Panc1 (cell line): ENCODE results near the gene HLA-DRB1.

ENCODE experiments used
- POLR2AphosphoS5 ChIP-seq: IDR thresholded peaks from 2 replicates; pipeline ENCODE4 v1.6.1; 2012; ENCODE audit warnings: mild to moderate bottlenecking, low read depth, low read length, moderate library complexity
- REST ChIP-seq, 2 experiments: IDR thresholded peaks; 2 replicates each; pipeline ENCODE4 v1.6.1; 2011 to 2012; ENCODE audit warnings: low read depth in 2 of 2, control low read depth in 1 of 2, low read length in 1 of 2, mild to moderate bottlenecking in 1 of 2, moderate library complexity in 1 of 2; ENCODE audit not compliant: insufficient read depth in 1 of 2
- SIN3A ChIP-seq: IDR thresholded peaks from 2 replicates; pipeline ENCODE4 v1.6.1; 2012; ENCODE audit warnings: low read depth, mild to moderate bottlenecking, low read length, moderate library complexity, borderline replicate concordance; ENCODE audit not compliant: insufficient read depth
- TF ChIP-seq, protein P1 (sequence below): fragments of 450-650 bp; IDR thresholded peaks from 2 replicates; pipeline ENCODE4 v1.5.1; 2017; ENCODE audit warnings: mild to moderate bottlenecking

DNA sequence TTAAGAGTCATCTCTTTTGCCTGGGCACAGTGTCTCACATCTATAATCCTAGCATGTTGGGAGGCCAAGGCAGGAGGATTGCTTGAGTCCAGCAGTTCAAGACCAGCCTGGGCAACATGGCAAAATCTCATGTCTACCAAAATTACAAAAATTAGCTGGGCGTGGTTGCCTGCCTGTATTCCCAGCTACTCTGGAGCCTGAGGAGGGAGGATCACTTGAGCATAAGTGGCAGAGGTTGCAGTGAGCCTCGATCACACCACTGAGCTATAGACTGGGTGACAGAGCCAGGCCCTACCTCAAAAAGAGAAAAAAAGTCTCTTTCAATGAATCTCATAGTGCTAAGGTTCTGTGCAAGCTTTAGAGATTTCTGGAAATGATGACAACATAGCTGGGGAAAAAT, 1.5 kb downstream of the HLA-DRB1 start:
- TF ChIP-seq, protein P1, sequence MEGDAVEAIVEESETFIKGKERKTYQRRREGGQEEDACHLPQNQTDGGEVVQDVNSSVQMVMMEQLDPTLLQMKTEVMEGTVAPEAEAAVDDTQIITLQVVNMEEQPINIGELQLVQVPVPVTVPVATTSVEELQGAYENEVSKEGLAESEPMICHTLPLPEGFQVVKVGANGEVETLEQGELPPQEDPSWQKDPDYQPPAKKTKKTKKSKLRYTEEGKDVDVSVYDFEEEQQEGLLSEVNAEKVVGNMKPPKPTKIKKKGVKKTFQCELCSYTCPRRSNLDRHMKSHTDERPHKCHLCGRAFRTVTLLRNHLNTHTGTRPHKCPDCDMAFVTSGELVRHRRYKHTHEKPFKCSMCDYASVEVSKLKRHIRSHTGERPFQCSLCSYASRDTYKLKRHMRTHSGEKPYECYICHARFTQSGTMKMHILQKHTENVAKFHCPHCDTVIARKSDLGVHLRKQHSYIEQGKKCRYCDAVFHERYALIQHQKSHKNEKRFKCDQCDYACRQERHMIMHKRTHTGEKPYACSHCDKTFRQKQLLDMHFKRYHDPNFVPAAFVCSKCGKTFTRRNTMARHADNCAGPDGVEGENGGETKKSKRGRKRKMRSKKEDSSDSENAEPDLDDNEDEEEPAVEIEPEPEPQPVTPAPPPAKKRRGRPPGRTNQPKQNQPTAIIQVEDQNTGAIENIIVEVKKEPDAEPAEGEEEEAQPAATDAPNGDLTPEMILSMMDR, result no peak
- no peak for TF ChIP-seq SIN3A
- no peak for TF ChIP-seq POLR2AphosphoS5
- TF ChIP-seq REST (IDR thresholded peaks at IDR 0.05; ENCODE audit: insufficient read depth in 1 of 2, low read depth in 2 of 2, low read length in 1 of 2), result no peak
